Calu3 (cell line): ENCODE measurements around the gene ATP2B3. TPM values are rescaled to one million over a fixed set of nuclear protein-coding genes. Genes with fewer than 3 reads are reported as not detected.

Experiments
- BruUV-seq: library from RNA; stranded (reverse); fragments of 400-500 nt; replicated peaks from 2 replicates; lab custom pipeline; 2021; lab: Mats Ljungman, UMichigan
- CTCF ChIA-PET: fragments of 300-600 bp; sonication (Branson Sonifier 250); formaldehyde crosslinking; loops from one replicate; lab custom pipeline; 2022; ENCODE audit warnings: antibody characterized with exemption; lab: Charles Lee
- DNase-seq: peaks from one replicate; pipeline ENCODE4 v3.0.0; 2022
- H3K27ac Mint-ChIP-seq: one replicate; pipeline ENCODE4 v1.8.0; 2022; ENCODE audit warnings: mixed read lengths; ENCODE audit not compliant: unreplicated experiment
- H3K27me3 Mint-ChIP-seq: one replicate; pipeline ENCODE4 v1.8.0; 2022; ENCODE audit warnings: mixed read lengths; ENCODE audit not compliant: unreplicated experiment
- H3K36me3 Mint-ChIP-seq: one replicate; pipeline ENCODE4 v1.8.0; 2022; ENCODE audit warnings: mild to moderate bottlenecking, moderate library complexity, mixed read lengths; ENCODE audit not compliant: insufficient read depth, unreplicated experiment
- H3K4me1 Mint-ChIP-seq: one replicate; pipeline ENCODE4 v1.8.0; 2022; ENCODE audit warnings: mild to moderate bottlenecking, low read depth, mixed read lengths; ENCODE audit not compliant: unreplicated experiment
- H3K4me3 Mint-ChIP-seq: one replicate; pipeline ENCODE4 v1.8.0; 2022; ENCODE audit warnings: mild to moderate bottlenecking, low read depth, moderate library complexity, mixed read lengths; ENCODE audit not compliant: unreplicated experiment
- H3K9me3 Mint-ChIP-seq: one replicate; pipeline ENCODE4 v1.8.0; 2022; ENCODE audit warnings: low read depth, mixed read lengths; ENCODE audit not compliant: unreplicated experiment
- intact Hi-C: fragments of 100-400 bp; cut with micrococcal nuclease; formaldehyde crosslinking; loops from one replicate; pipeline ENCODE4 v1.10.0; 2022; ENCODE audit not compliant: unreplicated experiment
- total RNA-seq: library from RNA; stranded (reverse); gene quantifications from 2 replicates; pipeline ENCODE4 v1.2.3, GENCODE V29; 2022
- TF ChIP-seq, protein P1 (sequence below): fragments of 200-600 bp; IDR thresholded peaks from one replicate; pipeline ENCODE4 v1.8.0; 2022; ENCODE audit warnings: antibody characterized with exemption; ENCODE audit not compliant: unreplicated experiment

ATP2B3 gene
- total RNA-seq, 1 experiment from 2014 or later: not detected

DNA sequence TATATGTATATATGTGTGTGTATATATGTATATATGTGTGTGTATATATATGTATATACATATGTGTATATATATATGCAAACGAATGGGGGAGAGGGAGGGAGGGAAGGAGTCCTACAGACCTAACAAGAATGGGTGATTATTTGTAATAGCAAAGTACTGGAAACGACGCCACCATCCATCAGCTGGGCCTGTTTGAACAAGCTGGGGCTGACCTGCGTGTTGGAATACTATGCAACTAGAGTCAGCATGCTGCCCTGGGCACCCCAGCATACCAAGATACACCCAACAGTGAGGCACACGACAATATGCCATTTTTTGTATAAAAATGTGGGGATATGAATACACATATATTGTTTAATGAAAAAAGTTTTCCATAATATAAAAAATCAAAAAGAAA is 103.1 kb downstream of the ATP2B3 start:
- TF ChIP-seq, protein P1, sequence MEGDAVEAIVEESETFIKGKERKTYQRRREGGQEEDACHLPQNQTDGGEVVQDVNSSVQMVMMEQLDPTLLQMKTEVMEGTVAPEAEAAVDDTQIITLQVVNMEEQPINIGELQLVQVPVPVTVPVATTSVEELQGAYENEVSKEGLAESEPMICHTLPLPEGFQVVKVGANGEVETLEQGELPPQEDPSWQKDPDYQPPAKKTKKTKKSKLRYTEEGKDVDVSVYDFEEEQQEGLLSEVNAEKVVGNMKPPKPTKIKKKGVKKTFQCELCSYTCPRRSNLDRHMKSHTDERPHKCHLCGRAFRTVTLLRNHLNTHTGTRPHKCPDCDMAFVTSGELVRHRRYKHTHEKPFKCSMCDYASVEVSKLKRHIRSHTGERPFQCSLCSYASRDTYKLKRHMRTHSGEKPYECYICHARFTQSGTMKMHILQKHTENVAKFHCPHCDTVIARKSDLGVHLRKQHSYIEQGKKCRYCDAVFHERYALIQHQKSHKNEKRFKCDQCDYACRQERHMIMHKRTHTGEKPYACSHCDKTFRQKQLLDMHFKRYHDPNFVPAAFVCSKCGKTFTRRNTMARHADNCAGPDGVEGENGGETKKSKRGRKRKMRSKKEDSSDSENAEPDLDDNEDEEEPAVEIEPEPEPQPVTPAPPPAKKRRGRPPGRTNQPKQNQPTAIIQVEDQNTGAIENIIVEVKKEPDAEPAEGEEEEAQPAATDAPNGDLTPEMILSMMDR: no peak
- Mint-ChIP-seq H3K9me3 (no peaks in the 10 kb centered on the region), H3K27me3 (peaks cover 84% of the 10 kb centered on the region), H3K36me3 (no peaks in the 10 kb centered on the region), H3K27ac (no peak overlapping the region), H3K4me3 (no peak overlapping the region), H3K4me1 (no peaks in the 10 kb centered on the region)
- no TSS peak for BruUV-seq
- DNase-seq: no peak
- CTCF ChIA-PET: no interaction called here
- intact Hi-C loops: no loop called here

DNA sequence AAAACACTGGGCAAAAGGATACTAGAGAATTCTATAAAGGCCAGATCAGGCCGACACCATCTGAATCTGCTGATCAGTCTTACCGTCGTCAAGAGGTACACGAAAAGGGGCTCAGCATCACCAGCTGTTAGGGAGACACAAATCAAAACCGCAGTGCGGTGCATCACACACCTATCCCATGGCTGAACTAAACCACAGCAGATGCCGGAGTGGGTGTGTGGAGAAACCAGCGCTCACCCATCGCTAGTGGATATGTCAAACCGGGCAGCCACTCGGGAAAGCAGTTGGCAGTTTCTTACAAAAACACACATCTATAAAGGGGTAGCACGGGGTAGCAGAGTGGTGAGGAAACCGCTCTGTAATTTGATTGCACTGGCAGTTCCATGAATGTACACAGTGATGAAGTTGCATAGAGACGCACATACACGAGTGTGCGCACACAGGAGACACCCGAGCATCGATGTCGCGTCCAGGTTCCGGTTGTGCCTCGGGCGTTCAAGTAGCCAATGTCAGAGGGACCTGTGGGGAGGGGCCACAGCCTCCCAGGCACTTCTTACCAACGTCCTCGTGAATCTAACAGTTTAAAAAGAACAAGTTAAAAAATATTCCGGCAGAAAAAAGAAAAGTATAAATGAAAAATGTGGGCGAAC is 104.6 kb downstream of the ATP2B3 start:
- no TSS peak for BruUV-seq
- DNase-seq: no peak
- intact Hi-C loops: no loop called here
- Mint-ChIP-seq H3K36me3 (no peaks in the 10 kb centered on the region), H3K4me3 (no peak overlapping the region), H3K4me1 (no peaks in the 10 kb centered on the region), H3K9me3 (no peaks in the 10 kb centered on the region), H3K27me3 (peaks cover 81% of the 10 kb centered on the region), H3K27ac (no peak overlapping the region)
- CTCF ChIA-PET: no interaction called here
- TF ChIP-seq, protein P1: no peak

DNA sequence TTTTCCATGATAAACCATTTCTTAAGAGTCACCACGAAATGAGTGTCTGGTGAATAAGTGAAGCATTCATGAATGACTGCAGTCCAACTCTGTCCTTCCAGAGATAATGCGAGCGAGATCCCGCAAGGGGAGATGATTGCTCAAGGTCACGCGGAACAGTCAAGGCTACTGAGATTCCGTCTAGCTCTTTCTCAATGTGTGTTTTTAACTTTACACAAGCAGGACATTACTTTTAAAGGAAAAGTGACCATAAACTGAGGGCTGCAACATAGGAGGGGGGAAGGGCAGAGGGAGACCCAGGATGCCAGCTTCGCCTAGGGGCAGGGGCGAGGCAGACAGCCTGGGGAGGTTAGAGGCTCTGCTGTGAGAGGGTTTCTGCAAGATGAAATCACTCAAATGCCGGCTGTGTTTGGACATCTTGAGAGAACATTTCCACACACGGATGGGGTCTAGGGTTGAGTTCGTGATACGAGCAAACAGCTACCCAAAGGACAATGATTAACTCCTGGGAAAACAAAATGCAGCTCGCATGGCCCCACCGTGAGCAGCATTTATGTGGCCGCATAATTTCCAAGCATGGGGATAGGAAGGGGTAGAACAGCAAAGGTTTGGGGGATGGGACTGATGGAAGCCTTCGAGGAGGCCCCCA is 105.3 kb downstream of the ATP2B3 start:
- no peak overlapping the region for H3K4me3 Mint-ChIP-seq
- no peaks in the 10 kb centered on the region for H3K4me1 Mint-ChIP-seq
- no peak for DNase-seq
- H3K27ac Mint-ChIP-seq: no peak overlapping the region
- no peaks in the 10 kb centered on the region for H3K36me3 Mint-ChIP-seq
- BruUV-seq: no TSS peak
- TF ChIP-seq, protein P1: no peak
- CTCF ChIA-PET: no interaction called here
- H3K27me3 Mint-ChIP-seq: peaks cover 81% of the 10 kb centered on the region
- intact Hi-C loops: no loop called here
- no peaks in the 10 kb centered on the region for H3K9me3 Mint-ChIP-seq

DNA sequence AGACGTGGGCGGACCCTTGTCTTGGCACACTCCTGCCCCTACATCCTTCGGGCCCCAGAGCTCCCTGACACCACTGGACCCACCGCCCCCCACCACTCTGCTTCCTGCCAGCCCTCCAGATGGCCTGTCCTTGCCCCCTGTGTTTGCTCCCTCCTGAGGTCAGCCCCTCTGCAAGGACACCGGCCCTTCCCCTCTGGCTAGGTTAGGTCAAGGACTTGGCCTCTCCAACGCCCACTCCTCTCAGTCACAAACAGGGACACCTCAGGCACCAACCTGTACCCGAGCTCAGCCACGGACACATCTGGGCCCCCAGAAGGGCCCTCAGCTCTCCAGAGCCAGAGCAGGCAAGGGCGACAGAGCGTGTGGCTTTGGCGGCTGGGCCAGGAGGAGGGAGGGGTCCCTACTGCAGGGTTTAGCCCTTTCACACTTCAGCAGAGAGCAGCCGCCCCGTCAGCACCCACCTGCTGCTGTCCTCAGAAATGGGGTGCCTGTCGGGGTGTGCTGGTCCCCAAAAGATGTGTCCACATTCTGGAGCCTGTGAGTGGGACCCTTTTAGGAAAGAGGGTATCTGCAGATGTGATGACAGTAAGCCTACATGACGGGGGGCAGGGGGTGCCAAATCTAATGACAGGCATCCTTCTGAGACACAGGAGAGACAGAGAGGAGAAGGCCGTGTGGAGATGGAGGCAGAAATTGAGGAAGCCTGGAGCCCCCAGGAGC is 106.0 kb downstream of the ATP2B3 start:
- BruUV-seq: no TSS peak
- no peak overlapping the region for H3K4me3 Mint-ChIP-seq
- no peaks in the 10 kb centered on the region for H3K4me1 Mint-ChIP-seq
- no peaks in the 10 kb centered on the region for H3K9me3 Mint-ChIP-seq
- no peak for DNase-seq
- intact Hi-C loops: no loop called here
- TF ChIP-seq, protein P1: no peak
- no peak overlapping the region for H3K27ac Mint-ChIP-seq
- no peaks in the 10 kb centered on the region for H3K36me3 Mint-ChIP-seq
- CTCF ChIA-PET: no interaction called here
- H3K27me3 Mint-ChIP-seq: peaks cover 79% of the 10 kb centered on the region
